HPDE6-E6E7 (cell line): Measurements from ENCODE around the gene DONSON.

Experiments used
- DNase-seq: peaks from one replicate; pipeline ENCODE4 v3.0.0; 2011; ENCODE audit warnings: missing footprints; ENCODE audit errors: extremely low spot score

The DONSON gene

DNA sequence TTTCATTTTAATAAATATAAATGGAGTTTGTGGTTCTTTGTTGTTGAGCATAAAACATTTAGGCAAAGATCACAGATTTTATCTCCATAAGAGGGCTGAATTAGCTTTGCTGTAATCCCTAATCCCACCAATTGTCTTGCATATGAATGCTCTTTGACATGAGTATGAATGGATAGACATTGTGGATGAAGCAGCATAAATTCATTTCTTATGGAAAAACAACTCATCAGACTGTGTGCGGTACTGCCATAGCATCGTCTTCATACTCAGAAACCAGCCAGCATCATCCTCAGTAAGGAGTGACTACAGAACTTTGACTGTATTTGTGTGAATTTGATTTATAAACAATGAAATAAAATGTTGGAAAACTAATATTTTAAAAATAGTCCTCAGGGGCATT lies 26.1 kb downstream of the DONSON start:
- DNase-seq: no peak

DNA sequence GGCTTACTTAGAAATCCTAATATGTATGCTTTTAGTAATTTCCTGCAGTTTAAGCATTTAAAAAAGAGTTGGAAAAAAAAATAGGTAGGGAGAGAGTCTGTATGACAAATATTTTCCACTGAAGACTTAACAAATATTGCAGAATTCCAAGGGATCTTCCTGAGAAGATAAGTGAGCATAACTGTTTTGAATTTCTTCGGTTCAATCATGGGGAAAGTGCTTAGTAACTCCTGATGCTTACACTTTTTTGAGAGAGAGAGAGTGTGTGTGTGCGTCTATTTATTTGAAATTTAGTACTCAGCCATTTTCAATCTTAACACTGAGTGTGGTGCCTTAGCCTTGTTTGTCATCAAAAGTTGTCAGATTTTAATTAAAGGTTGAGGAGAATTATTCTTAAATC lies 27.1 kb downstream of the DONSON start:
- DNase-seq: no peak

DNA sequence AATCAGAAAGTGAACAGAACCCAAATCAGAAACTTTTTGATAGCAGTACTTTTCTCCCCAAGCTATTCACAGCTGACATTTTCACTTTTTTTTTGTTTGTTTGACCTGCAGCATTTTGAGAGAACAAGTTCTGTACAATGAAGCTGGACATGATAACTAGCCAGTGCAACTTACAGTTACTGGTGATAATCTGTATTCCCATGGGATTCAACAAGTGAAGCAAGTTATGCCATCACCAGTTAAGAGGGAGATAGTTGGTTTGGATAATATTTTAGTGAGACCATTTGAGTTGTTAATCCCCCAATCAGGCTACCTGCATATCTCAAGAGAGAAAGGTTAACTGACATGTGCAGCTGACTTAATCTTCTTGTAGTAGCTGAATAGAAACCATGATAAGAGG lies 27.5 kb downstream of the DONSON start:
- no peak for DNase-seq

DNA sequence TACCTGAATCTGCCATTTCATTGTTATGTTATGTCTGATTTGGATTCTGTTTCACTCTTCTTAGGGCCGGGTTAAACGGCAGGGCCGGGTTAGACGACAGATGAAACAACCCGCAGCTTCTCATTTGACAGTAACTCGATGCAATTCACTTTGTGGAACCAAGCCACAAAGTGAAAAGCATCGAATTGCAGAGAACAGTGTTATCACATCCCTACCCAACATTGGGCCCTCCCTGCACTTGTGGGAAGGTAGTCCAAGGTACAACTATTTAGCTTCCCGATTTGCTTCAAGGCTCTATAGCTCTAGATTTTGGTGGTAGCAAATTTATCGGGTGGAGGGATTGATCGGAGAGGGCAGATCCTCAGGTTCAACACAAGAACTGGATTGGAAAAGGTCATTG lies 28.7 kb downstream of the DONSON start:
- DNase-seq: no peak

DNA sequence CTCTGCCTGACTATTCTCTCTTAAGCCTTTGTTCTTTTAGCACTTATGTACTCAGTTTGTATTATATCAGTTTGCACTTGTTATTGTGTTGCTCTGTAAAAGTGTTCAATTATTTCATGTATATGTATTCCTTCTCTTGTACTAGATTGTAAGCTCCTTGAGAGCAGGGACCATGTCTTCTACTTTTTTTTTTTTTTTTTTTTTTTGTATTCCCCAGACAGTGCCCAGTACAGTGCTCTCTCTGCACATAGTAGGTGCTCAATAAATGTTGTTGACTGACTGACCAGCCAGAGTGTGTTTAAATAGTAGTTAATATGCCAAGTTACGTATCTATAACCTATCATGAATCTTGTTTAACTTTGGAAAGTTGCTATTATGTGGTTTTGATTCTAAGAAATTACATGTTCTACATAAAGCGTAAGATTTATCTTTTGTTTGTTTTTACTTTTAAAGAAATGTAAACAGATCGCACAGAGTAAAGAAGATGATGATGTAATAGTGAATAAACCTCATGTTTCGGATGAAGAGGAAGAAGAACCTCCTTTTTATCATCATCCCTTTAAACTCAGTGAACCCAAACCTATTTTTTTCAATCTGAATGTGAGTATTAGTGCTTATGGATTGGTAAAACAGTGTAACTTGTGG lies 29.6 kb downstream of the DONSON start:
- DNase-seq: no peak

DNA sequence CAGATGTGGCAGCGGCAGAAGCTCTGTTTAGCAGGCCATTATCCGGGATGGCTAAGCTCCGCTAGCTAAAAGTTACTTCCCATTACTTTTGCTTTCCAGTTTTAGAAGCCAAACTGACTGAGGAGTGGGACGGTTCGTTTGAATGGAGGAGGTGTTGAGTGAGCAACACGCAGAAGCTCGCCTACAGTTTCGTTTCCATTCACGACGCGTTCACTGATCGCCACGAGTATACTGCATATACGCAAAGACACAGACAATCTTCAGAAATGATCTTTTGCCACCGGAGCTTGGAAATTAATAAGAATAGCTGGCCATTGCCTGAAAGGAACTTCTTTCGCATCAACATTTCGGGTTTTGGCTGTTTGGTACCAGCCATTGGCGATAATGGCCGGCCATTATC lies 31.0 kb downstream of the DONSON start:
- DNase-seq: no peak

DNA sequence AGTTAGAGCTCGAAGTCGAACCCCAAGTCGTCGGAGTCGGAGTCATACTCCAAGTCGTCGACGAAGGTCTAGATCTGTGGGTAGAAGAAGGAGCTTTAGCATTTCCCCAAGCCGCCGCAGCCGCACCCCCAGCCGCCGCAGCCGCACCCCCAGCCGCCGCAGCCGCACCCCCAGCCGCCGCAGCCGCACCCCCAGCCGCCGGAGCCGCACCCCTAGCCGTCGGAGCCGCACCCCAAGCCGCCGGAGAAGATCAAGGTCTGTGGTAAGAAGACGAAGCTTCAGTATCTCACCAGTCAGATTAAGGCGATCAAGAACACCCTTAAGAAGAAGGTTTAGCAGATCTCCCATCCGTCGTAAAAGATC lies 33.5 kb downstream of the DONSON start:
- no peak for DNase-seq

DNA sequence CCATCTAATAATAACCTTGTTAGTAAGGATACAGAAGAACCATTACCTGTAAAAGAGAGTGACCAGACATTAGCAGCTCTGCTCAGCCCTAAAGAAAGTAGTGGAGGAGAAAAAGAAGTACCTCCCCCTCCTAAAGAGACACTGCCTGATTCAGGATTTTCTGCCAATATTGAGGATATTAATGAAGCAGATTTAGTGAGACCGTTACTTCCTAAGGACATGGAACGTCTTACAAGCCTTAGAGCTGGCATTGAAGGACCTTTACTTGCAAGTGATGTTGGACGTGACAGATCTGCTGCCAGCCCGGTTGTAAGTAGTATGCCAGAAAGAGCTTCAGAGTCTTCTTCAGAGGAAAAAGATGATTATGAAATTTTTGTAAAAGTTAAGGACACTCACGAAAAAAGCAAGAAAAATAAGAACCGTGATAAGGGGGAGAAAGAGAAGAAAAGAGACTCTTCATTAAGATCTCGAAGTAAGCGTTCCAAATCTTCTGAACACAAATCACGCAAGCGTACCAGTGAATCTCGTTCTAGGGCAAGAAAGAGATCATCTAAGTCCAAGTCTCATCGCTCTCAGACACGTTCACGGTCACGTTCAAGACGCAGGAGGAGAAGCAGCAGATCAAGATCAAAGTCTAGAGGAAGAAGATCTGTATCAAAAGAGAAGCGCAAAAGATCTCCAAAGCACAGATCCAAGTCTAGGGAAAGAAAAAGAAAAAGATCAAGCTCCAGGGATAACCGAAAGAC lies 34.1 kb downstream of the DONSON start:
- DNase-seq: no peak

DNA sequence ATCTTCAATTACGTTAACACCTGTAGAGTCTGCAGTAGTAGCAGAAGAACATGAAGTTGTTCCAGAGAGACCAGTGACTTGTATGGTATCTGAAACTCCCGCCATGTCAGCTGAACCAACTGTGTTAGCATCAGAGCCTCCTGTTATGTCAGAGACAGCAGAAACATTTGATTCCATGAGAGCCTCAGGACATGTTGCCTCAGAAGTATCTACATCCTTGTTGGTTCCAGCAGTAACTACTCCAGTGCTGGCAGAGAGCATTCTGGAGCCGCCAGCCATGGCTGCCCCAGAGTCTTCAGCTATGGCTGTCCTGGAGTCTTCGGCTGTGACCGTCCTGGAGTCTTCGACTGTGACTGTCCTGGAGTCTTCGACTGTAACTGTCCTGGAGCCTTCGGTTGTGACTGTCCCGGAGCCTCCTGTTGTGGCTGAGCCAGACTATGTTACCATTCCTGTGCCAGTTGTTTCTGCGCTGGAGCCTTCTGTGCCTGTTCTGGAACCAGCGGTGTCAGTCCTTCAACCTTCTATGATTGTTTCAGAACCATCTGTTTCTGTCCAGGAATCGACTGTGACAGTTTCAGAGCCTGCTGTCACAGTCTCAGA lies 35.4 kb downstream of the DONSON start:
- no peak for DNase-seq

DNA sequence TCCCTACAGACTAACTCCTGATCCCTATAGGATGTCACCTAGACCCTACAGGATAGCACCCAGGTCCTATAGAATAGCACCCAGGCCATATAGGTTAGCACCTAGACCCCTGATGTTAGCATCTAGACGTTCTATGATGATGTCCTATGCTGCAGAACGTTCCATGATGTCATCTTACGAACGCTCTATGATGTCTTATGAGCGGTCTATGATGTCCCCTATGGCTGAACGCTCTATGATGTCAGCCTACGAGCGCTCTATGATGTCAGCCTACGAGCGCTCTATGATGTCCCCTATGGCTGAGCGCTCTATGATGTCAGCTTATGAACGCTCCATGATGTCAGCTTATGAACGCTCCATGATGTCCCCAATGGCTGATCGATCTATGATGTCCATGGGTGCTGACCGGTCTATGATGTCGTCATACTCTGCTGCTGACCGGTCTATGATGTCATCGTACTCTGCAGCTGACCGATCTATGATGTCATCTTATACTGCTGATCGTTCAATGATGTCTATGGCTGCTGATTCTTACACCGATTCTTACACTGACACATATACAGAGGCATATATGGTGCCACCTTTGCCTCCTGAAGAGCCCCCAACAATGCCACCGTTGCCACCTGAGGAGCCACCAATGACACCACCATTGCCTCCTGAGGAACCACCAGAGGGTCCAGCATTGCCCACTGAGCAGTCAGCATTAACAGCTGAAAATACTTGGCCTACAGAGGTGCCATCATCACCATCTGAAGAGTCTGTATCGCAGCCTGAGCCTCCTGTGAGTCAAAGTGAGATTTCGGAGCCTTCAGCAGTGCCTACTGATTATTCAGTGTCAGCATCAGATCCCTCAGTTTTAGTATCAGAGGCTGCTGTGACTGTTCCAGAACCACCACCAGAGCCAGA lies 36.1 kb downstream of the DONSON start:
- no peak for DNase-seq

DNA sequence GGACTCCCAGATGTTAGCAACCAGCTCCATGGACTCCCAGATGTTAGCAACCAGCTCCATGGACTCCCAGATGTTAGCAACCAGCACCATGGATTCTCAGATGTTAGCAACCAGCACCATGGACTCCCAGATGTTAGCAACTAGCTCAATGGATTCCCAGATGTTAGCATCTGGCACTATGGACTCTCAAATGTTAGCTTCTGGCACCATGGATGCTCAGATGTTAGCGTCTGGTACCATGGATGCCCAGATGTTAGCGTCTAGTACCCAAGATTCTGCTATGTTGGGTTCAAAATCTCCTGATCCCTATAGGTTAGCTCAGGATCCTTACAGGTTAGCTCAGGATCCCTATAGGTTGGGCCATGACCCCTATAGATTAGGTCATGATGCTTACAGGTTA lies 36.8 kb downstream of the DONSON start:
- no peak for DNase-seq

DNA sequence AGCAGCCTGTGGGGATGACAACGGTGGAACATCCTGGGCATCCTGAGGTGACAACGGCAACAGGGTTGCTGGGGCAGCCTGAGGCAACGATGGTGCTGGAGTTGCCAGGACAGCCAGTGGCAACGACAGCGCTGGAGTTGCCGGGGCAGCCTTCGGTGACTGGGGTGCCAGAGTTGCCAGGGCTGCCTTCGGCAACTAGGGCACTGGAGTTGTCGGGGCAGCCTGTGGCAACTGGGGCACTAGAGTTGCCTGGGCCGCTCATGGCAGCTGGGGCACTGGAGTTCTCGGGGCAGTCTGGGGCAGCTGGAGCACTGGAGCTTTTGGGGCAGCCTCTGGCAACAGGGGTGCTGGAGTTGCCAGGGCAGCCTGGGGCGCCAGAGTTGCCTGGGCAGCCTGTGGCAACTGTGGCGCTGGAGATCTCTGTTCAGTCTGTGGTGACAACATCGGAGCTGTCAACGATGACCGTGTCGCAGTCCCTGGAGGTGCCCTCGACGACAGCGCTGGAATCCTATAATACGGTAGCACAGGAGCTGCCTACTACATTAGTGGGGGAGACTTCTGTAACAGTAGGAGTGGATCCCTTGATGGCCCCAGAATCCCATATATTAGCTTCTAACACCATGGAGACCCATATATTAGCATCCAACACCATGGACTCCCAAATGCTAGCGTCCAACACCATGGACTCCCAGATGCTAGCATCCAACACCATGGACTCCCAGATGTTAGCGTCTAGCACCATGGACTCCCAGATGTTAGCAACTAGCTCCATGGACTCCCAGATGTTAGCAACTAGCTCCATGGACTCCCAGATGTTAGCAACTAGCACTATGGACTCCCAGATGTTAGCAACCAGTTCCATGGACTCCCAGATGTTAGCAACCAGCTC lies 37.5 kb downstream of the DONSON start:
- no peak for DNase-seq

DNA sequence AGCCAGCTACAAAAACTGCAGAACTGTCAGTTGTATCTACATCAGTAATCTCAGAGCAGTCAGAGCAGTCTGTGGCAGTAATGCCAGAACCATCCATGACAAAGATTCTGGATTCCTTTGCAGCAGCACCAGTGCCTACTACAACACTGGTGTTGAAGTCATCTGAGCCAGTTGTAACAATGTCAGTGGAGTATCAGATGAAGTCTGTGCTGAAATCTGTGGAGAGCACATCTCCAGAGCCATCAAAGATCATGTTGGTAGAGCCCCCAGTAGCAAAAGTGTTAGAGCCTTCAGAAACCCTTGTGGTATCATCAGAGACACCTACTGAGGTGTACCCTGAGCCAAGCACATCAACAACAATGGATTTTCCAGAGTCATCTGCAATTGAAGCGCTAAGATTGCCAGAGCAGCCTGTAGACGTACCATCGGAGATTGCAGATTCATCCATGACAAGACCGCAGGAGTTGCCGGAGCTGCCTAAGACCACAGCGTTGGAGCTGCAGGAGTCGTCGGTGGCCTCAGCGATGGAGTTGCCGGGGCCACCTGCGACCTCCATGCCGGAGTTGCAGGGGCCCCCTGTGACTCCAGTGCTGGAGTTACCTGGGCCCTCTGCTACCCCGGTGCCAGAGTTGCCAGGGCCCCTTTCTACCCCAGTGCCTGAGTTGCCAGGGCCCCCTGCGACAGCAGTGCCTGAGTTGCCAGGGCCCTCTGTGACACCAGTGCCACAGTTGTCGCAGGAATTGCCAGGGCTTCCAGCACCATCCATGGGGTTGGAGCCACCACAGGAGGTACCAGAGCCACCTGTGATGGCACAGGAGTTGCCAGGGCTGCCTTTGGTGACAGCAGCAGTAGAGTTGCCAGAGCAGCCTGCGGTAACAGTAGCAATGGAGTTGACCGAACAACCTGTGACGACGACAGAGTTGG lies 38.4 kb downstream of the DONSON start:
- no peak for DNase-seq

DNA sequence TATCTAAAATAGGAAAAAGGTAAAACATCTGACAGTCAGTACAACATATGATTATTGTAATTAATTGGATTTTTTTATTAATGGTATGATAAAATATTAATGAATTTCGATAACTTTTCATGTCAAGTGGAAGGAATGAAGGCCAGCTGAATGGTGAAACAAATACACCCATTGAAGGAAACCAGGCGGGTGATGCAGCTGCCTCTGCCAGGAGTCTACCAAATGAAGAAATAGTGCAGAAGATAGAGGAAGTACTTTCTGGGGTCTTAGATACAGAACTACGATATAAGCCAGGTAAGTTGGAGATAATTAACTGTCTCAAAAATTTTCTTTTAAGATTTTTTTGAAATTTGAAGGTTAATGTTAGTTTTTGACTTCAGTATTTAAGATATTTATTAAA lies 42.4 kb downstream of the DONSON start:
- no peak for DNase-seq

DNA sequence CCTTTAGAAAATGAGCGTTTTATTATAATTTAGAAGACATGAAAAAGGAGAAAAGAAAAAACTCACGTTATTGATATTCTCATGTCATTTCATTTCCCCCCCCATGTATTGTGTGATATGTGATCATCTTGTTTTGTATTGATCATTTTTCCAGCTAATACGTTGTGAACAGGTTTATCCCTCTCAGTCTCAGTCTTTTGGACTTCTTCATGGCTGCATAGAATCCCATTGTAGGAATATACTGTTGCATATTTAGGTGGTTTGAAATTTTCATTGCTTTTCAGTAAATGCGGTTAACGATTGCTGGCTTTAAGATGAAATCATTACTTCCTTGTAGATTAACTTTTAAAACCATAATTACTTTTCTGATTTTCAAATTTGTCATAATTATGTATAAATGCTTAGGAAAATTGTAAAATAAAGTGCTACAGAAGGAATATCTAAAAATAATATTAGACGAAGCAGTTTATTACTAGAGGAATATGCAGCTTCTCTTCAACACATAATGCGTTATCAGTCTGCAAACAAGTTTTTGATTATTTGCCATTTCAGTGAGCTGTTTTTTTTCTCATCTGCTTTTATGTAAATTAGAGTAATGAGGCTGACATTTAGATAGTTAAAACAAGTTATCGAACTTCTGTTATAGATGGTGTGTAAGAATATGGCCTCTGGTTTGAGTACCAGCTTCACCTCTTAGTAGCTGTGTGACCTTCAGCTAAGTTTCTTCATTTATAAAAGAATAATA lies 43.9 kb downstream of the DONSON start:
- DNase-seq: no peak

DNA sequence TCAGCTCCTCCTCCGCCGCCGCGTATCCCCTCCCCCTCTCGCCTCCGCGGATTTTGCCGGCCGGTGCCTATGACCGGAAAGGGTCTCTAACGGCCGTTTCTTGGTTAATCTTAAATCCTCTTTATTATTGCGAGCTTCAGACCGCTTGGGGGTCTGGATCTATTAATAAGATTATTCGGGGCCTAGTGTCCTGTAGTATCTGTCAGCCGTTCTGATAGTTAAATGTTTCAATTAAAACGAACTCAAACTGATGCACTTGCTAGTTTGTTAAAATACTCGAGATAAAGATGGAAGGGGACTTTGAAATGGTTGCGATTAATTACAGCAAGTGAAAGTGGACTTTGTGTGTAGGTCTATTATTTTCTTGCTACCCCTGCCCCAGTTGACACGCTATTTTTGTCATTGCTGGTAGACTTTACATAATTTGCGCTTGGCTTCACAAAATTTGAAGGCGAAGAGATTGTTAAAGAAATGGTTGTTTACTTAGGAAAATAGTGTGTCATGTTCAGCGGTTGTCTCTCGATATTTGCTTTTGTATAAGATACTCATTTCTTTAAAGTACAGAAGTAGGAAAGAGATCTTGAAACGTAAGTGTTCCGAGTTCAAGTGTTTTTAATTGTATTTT lies 44.9 kb downstream of the DONSON start:
- DNase-seq: no peak

DNA sequence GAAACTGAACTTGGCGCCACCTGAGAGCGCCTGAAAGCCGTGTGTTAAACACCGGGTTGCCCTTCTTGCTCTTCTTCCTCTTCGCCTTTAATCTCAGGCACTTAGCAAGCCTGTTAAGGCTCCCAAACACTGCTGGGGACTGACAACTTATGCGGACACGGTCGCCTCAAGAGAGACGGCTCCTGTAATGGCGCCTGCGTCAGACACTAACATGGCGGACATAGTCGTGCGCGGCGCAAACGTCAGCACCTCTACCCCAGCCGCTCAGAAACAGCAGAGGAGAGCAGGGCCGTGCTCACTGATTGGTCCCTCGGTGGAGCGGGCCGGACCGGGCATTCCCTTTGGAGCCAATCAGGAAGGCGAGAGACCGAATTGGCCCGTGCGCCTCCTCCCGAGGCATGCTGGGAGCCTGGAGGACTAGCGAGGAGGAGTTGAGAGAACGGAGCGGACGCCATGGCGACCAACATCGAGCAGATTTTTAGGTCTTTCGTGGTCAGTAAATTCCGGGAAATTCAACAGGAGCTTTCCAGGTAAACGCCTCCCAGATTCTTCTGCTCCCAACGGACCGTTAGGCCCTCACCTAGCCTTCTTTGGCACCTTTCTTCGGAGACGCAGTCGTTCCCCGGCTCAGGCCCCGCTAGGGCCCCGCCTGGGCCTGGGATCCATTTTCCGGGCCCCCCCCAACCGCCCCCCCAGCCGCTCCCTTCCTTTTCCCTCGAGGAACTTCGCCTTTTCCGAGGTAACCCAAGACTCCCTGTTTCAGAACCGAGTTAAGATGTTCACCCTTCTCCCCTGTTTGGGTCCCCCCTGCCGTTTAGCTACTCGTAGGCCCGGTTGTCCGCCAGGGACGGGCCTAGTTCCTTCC lies 45.6 kb downstream of the DONSON start, which contains the start of gene SON:
Gene SON (plus strand): TSS at position 399 of the 865 bp plus-strand sequence. CDS start 55 bp downstream, at position 454.
- DNase-seq: peak; percentile 94
